ENCODE results near the gene MBP. TPM values are rescaled to one million over a fixed set of nuclear protein-coding genes. Genes with fewer than 3 reads are reported as not detected.

The MBP gene
- total and polyA plus RNA-seq, 2 donors (not counting 1 experiment from before 2014, with no cell fraction given), result 2.3 to 3.6 TPM

DNA sequence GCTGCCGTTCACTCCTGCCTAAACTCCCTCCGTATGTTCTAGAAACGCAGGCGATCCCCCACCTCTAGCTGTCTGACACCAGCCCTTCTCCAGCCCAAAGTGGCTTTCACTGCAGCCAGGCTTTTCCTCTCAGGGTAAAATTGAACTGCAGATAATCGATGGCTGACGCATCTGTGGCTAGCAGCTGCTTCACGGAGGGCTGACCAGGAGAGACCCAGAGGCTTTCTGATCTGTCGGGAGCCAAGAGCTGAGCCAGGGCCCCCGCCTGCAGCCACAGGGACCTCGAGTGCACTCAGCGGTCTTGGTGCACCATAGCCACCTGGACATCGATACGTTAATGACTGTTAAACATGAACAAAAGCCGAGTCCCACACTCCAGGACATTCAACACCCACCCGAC, 107.5 kb downstream of the MBP start:
- TF ChIP-seq, protein P1, sequence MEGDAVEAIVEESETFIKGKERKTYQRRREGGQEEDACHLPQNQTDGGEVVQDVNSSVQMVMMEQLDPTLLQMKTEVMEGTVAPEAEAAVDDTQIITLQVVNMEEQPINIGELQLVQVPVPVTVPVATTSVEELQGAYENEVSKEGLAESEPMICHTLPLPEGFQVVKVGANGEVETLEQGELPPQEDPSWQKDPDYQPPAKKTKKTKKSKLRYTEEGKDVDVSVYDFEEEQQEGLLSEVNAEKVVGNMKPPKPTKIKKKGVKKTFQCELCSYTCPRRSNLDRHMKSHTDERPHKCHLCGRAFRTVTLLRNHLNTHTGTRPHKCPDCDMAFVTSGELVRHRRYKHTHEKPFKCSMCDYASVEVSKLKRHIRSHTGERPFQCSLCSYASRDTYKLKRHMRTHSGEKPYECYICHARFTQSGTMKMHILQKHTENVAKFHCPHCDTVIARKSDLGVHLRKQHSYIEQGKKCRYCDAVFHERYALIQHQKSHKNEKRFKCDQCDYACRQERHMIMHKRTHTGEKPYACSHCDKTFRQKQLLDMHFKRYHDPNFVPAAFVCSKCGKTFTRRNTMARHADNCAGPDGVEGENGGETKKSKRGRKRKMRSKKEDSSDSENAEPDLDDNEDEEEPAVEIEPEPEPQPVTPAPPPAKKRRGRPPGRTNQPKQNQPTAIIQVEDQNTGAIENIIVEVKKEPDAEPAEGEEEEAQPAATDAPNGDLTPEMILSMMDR (conservative IDR thresholded peaks at IDR 0.05 in 1 of 2, IDR thresholded peaks at IDR 0.05 in 1 of 2; ENCODE audit: low read depth in 1 of 2, low read length in 2 of 2), result no peak
- TF ChIP-seq EZH2 (IDR thresholded peaks at IDR 0.05; ENCODE audit: low read length, missing control alignments), result no peak
- no peak overlapping the region for H3K9ac ChIP-seq (ENCODE audit: insufficient read depth, low read length)
- H3K9me3 ChIP-seq (ENCODE audit: control insufficient read depth, insufficient read depth, low read depth, low read length), result no peaks in the 10 kb centered on the region
- H3K79me2 ChIP-seq (ENCODE audit: control insufficient read depth, insufficient read depth, low read length), result no peaks in the 10 kb centered on the region
- H3K4me3 ChIP-seq (replicated peaks in 1 of 4; ENCODE audit: control extremely low read depth in 1 of 4, insufficient read depth in 1 of 4, low read depth in 3 of 4, low read length in 4 of 4), result no peak overlapping the region
- no peaks in the 10 kb centered on the region for H4K20me1 ChIP-seq (ENCODE audit: control insufficient read depth, extremely low read depth, insufficient read depth, low read length)
- no peak overlapping the region for H3K27ac ChIP-seq (ENCODE audit: insufficient read depth, low read length)
- no peaks in the 10 kb centered on the region for H3K4me1 ChIP-seq (ENCODE audit: control insufficient read depth, extremely low read depth, insufficient read depth, low read length)
- H3K4me2 ChIP-seq (ENCODE audit: extremely low read depth, insufficient read depth, low read length), result no peak overlapping the region
- no peak overlapping the region for H2AFZ ChIP-seq (ENCODE audit: low read length)
- no peak for DNase-seq (ENCODE audit: low read depth in 2 of 2)
- H3K36me3 ChIP-seq (ENCODE audit: control insufficient read depth, insufficient read depth, low read length), result no peaks in the 10 kb centered on the region
- no peaks in the 10 kb centered on the region for H3K27me3 ChIP-seq (ENCODE audit: control insufficient read depth, insufficient read depth, low read length)

DNA sequence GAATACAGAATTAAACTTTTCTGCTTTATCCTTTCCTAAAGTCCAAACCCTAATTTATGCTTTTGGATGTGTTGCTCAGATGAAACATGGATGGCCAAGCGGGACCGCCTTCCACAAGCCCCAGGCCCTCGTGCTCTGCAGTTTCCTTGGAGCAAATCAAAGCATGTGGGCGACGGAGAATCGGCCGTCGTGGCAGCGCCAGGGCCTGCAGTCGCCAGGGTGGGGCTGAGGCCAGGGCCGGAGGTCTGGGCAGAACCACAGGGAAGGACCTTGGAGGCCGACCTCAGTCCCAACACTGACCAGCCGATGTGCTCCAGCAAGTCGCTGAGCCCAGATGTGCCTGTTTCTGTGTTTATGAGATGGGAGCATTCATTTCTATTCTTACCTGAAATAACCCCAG, 108.1 kb downstream of the MBP start:
- no peak for DNase-seq (ENCODE audit: low read depth in 2 of 2)

DNA sequence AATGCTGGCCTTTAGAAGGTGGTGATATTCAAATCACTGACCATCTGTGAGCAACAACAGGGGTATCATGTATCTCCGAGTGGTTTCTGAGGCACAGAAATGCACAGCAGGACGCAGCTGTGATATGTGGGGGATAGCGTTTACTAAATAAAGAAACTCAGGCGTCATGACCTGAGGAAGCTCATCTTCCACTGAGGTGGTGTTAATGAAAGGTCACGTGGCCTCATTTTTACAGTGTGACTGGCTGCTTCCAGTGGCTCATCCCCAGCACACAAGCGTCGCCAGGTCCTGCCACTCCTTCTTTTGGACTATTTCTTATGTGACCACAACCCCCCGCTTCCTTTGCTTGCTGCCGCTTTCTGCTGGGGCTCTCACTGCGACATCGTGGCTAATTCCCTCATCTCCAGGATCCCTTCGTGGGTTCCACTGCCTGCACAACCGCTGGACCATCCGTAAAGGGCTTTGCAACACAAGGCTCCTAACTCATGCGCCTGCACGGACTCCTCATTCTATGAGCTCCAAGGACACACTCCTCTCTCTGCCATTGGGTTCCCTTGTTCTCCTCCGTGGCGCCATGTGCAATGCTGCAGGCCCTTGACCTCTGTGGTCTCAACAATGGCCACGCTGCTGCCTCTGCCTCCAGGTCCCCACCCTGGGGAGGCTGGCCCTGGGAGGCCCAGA, 109.3 kb downstream of the MBP start:
- H3K4me3 ChIP-seq (replicated peaks in 1 of 4; ENCODE audit: control extremely low read depth in 1 of 4, insufficient read depth in 1 of 4, low read depth in 3 of 4, low read length in 4 of 4), result no peak overlapping the region
- DNase-seq (ENCODE audit: low read depth in 2 of 2), result no peak

More for the DNA sequence above, 108.1 kb downstream of the MBP start:
- Histone ChIP-seq H3K4me1 (ENCODE audit: control insufficient read depth, extremely low read depth, insufficient read depth, low read length) (no peaks in the 10 kb centered on the region), H3K27ac (ENCODE audit: insufficient read depth, low read length) (no peak overlapping the region), H3K27me3 (ENCODE audit: control insufficient read depth, insufficient read depth, low read length) (no peaks in the 10 kb centered on the region), H3K79me2 (ENCODE audit: control insufficient read depth, insufficient read depth, low read length) (no peaks in the 10 kb centered on the region), H2AFZ (ENCODE audit: low read length) (no peak overlapping the region), H3K4me3 (replicated peaks in 1 of 4; ENCODE audit: control extremely low read depth in 1 of 4, insufficient read depth in 1 of 4, low read depth in 3 of 4, low read length in 4 of 4) (no peak overlapping the region), H3K9me3 (ENCODE audit: control insufficient read depth, insufficient read depth, low read depth, low read length) (no peaks in the 10 kb centered on the region), H3K9ac (ENCODE audit: insufficient read depth, low read length) (no peak overlapping the region), H3K36me3 (ENCODE audit: control insufficient read depth, insufficient read depth, low read length) (no peaks in the 10 kb centered on the region), H4K20me1 (ENCODE audit: control insufficient read depth, extremely low read depth, insufficient read depth, low read length) (no peaks in the 10 kb centered on the region), H3K4me2 (ENCODE audit: extremely low read depth, insufficient read depth, low read length) (no peak overlapping the region)
- TF ChIP-seq, protein P1 (conservative IDR thresholded peaks at IDR 0.05 in 1 of 2, IDR thresholded peaks at IDR 0.05 in 1 of 2; ENCODE audit: low read depth in 1 of 2, low read length in 2 of 2), result no peak
- TF ChIP-seq EZH2 (IDR thresholded peaks at IDR 0.05; ENCODE audit: low read length, missing control alignments), result no peak

More for the DNA sequence above, 109.3 kb downstream of the MBP start:
- no peaks in the 10 kb centered on the region for H3K4me1 ChIP-seq (ENCODE audit: control insufficient read depth, extremely low read depth, insufficient read depth, low read length)
- no peaks in the 10 kb centered on the region for H3K9me3 ChIP-seq (ENCODE audit: control insufficient read depth, insufficient read depth, low read depth, low read length)
- H3K79me2 ChIP-seq (ENCODE audit: control insufficient read depth, insufficient read depth, low read length), result no peaks in the 10 kb centered on the region
- no peak for TF ChIP-seq EZH2 (IDR thresholded peaks at IDR 0.05; ENCODE audit: low read length, missing control alignments)
- TF ChIP-seq, protein P1 (conservative IDR thresholded peaks at IDR 0.05 in 1 of 2, IDR thresholded peaks at IDR 0.05 in 1 of 2; ENCODE audit: low read depth in 1 of 2, low read length in 2 of 2), result no peak
- H3K27ac ChIP-seq (ENCODE audit: insufficient read depth, low read length), result no peak overlapping the region
- no peak overlapping the region for H3K9ac ChIP-seq (ENCODE audit: insufficient read depth, low read length)
- H3K36me3 ChIP-seq (ENCODE audit: control insufficient read depth, insufficient read depth, low read length), result no peaks in the 10 kb centered on the region
- no peak overlapping the region for H3K4me2 ChIP-seq (ENCODE audit: extremely low read depth, insufficient read depth, low read length)
- H2AFZ ChIP-seq (ENCODE audit: low read length), result no peak overlapping the region
- no peaks in the 10 kb centered on the region for H4K20me1 ChIP-seq (ENCODE audit: control insufficient read depth, extremely low read depth, insufficient read depth, low read length)
- H3K27me3 ChIP-seq (ENCODE audit: control insufficient read depth, insufficient read depth, low read length), result no peaks in the 10 kb centered on the region
